NCI-H2107 treated with DMSO at 0.1 percent for 48 hours (cell line): Measurements from ENCODE around the gene KCTD5.
"Not testable (repeated sequence)": the region's sequence is repeated elsewhere in the genome, so short reads cannot be mapped to it uniquely, and the experiment has no call there.

Source experiments
- DNase-seq: peaks from one replicate; lab custom pipeline; 2025; ENCODE audit not compliant: unreplicated experiment; lab: John Stamatoyannopoulos, UW

Gene KCTD5

DNA sequence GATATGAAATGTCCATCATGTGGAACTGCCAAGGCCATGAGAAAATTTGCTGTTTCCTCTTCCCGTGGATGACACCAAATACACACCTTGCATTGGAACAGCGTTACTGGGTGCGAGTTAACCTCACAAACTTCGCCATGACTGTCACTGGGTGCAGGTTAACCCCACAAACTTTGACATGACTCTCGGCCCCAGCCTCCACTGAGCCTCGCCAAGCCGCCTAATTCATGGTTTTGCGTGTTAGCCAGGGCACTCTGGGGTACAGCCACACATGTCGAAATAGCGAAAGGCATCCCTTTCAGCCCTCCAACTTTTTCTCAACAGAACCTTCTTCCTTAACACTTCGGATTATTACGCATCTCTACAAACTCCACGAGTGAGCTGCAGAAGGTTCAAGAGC is 10.6 kb upstream of the KCTD5 start:
- DNase-seq: no peak

DNA sequence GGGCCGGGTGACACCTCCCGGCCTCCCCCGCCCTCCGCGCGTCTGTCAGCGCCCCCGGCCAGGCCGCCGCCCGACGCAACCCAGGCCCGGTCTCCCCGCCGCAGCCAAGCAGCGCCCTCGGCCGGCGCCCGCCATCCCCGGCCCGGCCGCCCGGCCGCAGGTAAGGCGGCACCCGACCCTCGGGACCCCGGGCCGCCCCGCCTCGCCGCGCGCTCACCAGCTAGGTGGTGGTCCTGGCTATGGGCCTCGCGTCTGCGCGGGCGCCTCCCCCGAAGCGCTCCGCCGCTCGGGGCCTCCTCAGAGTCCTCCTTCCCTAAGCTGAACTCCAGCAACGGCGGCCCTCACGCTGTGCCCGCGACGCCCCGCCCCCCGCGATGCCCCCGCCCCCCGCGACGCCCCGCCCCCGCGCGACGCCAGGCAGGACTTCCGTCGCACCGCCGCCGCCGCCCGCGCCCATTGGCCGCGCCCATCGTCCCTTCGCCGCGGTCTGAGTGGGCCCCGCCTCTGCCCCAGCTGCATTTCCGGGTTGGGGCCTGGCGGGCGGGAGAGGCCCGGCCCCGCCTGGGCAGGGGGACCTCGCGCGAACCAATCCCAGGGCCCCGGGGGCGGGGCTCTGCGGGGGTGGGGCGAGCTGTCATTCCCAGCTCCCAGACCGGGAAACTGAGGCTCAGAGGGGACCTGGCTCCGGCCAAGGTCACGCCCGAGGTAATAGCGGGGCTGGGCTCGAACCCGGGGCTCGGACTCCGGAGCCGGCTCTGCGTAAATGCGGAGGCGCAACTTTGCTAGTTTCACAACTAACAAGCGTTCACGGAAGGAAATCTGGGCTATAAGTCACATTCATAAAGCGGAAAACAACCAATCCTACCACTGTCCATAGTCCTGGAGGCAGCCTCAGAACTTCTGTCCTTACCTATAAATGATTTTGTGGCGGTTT is 9.0 kb upstream of the KCTD5 start:
- DNase-seq: peak; percentile 66

DNA sequence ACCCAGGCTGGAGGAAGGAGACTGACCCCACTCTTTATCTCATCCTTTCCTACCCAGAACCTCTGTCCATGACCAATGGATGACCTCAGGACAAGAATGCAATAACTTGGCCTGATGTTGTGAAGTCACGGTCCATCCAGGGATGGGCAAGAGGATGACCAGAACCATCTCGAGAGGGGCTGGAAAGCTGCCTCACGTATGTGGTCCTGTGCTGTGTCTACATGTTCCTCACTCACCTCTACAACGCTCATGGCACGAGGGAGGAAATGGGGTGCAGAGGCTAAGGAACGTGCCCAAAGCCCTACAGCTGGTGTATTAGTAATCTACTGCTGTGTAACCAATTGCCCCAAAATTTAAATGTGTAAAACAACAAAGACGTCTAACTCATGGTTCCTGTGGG is 7.3 kb upstream of the KCTD5 start:
- no peak for DNase-seq

DNA sequence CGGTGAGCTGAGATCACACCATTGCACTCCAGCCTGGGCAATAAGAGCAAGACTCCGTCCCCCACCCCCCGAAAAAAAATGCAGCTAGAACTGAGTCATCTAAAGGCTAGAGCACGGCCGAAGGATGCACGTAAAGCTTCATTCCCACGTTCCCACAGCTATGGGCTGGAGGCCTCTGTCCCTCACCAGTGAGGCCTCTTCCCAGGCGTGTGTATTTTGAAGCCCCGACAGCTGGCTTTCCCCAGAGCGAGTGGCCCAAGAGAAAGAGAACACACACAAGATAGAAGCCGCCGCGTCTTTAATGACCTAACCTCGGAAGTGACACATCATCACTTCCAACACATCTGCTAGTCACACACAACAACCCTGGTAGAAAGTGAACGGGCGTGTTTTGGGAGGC is 6.6 kb upstream of the KCTD5 start:
- no peak for DNase-seq

DNA sequence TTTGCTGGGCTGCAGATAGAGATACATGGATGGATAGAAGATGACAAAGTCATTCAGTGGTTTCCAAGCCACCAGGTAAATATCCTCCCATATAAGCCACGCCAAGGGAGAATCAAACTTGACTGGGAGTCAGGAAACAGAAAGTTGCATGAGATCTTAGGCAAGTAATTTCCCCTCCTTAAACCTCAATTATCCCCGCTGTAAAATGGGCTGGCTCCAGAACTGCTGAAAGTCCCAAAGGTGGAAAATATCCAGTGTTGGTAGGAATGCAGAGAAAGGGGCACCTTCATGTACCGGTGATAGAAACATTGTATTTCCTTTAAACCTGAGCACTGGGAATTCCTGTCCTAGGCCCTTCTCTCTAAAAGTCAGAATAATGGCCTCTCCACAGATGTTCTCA is 5.4 kb upstream of the KCTD5 start:
- not testable (repeated sequence) for DNase-seq

DNA sequence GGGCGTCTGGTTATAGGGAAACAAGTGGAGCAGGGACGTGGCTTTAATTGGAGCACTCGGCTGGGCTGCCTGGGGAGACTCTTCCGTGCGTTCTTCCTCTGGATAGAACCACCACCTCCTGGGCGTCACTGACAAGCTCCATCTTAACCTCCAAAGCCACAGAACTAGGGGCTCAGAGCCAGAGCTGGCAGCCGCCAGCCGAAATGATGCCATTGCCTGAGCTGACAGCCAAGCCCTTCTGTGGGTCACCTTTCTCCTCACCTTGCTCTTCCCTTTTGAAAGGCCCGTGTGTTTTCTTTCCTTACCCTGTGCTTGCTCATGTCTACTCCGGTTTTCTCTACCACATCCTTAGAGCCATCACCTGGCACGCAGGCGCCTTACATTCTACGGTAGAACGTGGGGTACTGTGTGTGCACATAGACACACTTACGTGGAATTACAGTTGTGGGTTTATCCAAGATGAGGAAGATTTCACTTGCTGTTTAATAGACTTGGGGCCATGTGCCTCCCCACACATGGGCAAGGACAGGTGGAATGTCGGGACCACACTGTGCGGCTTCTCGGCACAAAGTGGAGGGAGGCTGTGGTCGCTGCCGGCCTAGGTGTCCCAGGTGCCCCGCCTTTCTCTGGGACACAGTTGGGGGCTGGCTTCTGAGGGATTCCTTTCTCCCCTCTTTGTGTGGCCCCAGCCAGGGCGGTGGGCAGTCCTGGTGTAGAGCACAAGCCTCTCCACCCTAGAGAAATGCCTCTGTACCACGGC is 3.9 kb upstream of the KCTD5 start:
- DNase-seq: not testable (repeated sequence)

DNA sequence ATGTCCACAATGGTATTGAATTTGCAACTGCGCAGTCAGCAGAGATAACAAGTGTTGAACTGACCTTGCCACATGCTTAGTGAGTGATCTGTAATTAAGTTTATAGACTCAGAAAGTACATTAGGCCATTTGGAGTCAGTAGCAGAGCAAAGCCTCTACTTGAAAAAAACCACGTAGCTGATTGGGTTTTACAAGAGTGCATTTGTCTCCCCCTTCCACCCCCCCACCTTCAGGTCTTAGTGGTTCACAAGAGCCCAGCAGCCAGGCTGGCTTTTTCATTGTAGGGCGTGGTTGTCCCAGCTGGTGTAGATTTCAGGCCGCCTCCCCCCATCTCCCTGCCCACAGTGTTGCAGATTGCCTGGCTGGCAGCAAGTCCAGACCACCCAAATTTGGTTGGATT is 2.4 kb upstream of the KCTD5 start:
- DNase-seq: peak; percentile 67

DNA sequence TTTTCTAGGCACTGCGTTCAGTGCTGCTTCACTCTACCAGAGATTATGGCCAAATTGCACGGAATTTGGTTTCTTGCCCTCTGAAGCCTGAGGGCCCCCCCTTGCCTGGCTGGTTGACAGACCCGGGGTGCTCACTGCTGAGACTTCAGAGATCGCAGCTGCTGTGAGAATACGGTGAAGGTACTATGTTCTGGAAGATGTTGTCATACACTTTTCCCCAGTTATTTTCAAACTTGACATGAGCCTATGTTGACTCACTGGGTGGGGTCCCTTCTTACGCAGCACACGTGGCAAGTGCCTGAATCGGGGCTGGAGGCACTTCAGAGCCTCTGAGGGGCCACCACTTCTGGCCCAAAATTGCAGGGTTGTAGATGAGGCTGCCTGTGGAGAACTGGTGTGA is 2.0 kb upstream of the KCTD5 start:
- DNase-seq: not testable (repeated sequence)

DNA sequence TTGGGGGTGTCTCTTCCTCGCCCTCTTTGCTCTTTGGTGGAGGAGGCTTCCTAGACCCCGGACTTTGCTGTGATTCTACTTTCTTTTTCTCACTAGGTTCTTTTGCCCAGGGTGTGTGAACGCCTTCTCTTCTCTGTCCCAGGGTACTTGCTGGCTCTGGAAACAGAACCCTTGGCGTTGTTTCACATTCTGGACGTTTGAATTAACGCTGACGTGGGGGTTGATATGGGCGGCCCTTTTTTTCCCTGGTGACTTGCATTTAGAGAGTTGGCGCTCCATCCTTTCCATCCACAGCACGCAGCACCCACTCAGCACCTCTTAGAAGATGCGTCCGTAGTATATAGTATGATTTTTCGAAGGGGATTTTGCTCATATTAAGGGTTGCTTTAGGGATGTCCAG is 718 bp downstream of the KCTD5 start:
- DNase-seq: not testable (repeated sequence)

DNA sequence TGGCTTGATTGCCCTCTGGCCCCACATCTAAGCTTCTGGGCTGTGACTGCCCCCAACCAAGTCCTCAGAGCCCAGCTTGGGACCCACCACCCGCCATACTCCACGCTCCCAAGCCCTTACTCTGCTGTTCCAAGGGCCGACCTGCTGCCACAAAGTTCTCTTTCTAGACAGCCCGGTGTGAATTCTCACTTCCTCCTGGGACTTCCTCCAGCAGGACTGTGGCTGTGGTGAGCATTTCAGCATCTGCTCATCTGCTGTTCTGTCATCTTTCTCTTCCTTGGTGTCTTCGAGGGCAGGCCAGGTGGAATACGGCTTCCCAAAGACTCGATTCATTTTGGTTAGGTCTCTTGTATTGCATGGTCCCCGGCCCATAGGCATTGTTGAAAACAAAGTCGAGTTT is 3.8 kb downstream of the KCTD5 start:
- DNase-seq: not testable (repeated sequence)

DNA sequence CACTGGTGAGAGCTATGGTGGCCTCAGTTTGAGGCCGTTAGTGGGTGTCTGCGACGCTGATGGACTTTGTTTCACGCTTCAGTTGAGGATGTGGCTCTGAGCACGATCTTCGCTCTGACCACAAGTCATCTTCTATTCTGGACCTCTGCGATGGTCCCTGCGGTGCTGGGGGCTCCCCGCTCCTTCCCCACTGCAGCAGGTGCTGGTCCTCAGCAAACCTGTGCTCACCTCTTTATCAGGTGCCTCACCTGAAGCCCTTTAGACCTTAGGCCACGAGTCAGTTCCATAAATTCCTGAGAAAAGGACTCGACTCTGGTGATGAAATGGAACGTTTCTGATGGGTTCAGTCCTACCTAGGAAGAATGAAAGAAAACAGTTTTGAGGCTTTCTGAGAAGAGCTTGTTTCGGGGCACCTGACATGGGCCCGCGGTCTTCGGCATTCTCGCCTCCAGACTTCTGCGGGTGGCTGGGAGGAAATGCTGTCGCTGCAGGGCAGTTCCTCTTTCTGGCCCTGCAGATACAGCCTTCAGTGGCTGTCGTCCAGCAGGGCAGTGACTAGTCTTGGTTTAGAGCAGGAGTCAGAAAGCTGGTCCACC is 4.7 kb downstream of the KCTD5 start:
- no peak for DNase-seq

DNA sequence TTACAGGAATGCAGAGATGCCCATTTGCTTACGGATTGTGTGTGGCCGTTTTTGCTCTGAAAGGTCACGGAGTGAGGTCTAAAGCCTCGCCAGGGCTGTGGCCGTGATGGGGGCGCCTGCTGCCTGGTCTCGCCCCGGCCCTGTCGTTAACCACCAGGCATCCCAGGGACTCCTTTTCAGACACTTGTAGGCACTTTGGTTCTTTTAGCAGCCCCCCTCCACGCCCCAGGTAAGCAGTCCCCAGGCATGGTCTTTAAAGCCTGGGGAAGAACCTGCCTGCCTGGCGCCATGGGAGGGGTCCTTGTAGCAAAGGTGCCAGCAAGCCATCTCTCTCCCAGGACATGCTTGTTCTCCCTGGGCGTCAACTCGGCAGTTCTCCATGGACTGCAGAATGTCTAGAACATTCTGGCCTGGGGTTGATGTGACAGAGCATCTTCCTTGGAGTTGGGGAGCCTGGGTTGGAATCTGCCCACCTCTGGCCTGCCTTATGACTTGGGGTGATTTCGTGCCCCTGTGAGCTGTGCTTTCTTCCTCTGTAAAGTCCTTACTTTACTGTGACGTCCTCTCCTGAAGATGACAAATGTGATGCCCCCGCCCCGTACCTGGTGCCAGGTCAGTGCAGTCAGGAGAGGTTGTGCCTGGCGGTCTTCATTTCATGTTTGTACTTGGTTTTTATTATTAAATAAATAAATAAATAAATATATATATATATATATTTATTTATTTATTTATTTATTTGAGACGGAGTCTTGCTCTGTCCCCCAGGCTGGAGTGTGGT is 5.4 kb downstream of the KCTD5 start:
- no peak for DNase-seq

DNA sequence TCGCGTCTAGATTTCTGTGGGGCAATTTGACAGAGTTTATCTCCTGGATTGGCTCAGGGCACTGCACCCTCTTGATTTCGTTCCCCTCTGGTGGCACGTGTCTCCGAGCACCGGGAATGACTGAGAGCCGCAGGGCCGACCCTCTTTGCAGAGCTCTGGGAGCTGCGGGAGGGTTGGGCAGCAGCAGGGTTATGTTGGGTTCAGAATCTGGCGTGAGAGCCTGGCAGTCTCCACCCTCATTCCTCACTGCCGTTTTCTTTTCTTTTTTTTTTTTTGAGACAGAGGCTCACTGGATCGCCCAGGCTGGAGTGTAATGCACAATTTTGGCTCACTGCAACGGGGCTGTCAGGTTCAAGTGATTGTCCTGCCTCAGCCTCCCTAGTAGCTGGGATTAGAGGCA is 7.1 kb downstream of the KCTD5 start:
- not testable (repeated sequence) for DNase-seq

DNA sequence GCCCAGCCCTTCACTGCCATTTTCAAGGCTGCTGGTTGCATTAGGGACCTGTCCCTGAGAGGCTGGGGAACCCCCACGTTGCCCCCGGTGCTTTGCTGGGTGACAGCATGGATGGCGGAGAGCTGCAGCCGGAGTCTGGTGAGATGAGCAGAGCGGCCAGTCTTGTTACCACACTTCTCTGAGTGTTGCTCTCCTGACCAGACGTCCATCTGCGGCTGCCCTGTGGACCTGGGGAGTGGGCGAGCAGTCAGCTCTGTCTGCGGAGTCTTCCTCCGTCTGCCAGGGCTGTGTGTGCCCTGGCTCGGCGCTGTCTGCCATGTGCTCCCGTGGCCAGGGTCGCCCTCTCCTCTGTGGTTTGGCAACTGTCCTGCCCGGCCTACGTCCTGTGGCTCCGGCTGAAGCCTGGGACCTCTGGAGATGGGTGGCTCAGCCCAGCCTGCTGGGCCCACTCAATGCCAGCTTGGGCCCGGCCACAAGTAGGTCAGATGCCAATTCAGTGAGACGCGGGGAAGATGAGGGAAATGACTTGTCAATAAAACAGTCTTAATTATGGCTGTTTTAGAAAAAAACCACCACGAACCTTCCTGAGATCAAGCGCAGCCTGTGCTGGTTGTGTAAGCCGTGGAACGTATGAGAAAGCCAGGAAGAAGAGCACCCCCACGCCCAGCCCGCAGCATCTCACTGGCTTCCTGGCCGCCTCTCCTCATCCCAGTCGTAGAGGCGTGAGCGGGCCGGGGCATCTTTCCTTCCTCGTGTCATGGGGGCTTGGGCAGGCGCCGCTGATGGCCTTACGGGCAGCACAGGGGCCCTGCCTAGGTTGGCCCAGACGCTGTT is 7.9 kb downstream of the KCTD5 start:
- DNase-seq: no peak

DNA sequence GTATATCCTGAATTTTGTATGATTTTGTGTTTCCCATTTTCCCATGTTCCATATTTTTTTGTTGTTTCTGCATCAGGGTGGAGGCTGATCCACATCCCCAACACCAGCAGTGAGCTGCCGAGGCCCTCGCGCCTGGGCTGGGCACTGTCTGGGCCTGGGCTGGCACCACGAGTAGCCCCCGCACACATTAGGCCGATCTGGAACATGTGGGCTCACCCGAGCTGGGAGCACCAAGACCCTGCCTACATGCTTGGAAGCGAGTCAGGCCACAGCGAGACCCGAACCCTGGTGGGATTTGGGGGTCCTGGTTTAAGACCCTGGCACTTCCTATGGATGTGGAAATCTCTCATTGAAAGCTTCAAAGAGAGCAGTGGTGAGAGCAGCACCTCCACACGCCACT is 8.5 kb downstream of the KCTD5 start:
- DNase-seq: no peak

DNA sequence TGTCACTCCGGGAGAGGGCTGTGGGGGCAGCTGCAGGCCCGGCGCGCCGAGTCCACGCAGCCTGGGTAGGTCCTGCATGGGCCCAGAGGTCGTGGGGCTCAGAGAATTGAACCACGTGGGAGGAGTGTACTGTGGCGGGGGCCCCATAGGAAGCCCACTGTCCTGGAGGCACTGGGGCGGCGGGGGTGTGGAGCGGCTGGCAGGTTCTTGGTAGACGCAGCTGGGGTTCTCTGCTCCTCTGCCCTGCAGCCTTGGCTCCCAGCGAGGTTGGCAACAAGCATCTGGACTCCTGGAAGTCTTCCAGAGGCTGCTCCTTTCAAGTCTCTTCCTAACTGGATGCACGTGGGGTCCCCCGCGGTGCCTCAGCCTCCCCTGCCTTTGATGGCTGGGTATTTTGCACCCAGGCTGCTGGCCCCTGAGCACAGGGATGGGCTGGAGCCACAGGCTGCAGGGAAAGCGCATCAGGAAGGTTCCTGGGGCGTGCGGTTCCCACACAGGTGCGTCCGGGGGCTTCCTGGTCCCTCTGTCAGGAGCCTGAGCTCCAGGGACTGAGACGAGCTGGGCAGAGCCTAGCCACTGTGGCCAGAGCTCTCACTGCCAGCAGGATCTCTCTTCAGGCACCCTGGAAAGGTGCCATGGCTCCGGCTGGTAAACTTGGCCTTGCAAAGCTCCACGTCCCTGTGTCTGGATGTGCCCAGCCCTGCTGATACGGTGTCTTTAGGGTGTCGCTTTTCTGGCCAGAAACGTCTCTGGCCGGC is 9.3 kb downstream of the KCTD5 start:
- DNase-seq: no peak

DNA sequence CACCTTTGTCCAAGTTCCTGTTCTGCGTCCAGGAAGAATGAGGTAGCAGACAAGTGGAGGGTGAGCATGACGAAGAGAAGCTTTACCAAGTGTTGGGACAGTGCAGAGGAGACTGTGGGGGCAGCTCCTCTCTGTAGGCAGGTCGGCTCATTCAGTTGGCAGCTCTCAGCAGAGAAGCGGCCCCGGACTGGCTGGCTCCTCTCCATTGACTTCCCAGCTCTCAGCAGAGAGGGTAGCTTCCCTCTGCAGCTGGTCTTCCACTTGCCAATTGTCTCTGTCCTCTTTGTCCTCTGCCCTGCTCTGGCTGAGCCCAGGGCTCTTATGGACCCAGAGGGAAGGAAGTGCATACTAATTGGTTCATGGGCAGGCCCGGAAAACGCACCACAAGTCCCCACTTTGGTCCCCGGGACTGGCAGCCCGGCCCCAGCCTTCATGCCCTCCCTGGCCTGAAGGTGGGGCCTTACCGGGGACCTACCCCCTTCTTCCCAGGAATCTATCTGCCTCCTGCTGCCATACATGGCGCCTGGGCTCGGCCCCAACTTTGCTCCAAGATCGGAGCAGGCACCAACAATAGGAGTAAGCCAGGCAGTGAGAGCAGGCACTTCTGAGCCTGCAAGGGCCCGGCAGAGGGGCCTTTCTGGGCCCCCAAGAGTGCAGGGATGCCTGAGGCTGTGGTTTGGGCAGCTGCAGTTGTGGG is 10.1 kb downstream of the KCTD5 start:
- DNase-seq: no peak

DNA sequence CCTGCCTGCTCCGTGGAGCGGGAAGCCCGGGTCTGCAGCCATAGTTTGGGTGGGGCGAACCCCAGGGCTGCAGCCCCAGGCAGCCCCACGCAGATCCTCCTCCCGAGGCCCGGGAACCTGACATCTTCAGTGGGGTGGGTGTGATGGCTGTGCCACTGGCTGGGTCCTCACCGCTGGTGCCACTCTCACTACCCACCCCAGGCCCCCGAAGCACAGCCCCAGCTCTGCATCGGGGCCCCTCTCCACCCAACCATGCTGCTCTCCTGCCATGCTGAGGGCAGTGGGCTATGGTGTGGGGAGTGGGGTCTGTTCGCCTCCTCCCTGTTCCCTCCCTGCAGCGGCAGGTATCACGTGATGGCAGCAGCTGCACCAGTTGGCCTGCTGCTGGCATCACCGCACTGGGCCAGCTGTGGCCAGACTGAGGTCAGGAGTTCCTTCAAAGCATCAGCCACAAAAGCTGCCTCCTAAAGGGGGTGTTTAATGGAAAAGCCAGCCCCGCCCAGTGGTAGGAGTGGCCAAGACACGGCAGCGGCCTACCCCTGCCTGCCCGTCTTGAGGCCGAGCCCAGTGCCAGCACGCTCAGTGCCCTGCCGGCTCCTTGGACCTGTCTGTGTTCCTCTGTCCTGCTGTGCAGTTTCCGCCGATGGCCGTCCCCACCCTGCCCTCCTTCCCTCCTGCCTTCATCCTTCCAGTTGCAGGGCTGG is 10.8 kb downstream of the KCTD5 start:
- DNase-seq: no peak
